Fibroblast of skin of back (primary cell): ENCODE measurements around the gene LPO.

Experiments
- DNase-seq: peaks from one replicate; pipeline ENCODE4 v3.0.0-alpha.2; 2013

Gene LPO

DNA sequence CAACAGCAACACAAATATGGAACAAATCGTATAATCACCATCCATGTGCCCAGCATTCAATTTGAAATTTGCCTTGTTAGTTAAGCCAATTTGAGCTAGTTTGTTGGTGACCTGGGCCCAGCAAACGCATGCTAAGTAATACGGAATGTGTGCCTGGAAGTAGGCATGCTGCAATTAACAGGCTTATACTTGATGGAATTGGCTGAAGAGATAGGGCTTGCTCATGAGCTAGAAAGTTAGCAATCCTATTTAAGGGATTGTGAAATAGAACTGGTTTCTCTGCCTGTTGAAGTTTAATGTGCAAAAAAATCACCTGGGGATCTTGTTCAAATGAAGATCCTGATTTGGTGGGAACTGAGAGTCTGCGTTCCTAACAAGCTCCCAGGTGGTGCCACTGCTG lies 8.5 kb upstream of the LPO start:
- no peak for DNase-seq

DNA sequence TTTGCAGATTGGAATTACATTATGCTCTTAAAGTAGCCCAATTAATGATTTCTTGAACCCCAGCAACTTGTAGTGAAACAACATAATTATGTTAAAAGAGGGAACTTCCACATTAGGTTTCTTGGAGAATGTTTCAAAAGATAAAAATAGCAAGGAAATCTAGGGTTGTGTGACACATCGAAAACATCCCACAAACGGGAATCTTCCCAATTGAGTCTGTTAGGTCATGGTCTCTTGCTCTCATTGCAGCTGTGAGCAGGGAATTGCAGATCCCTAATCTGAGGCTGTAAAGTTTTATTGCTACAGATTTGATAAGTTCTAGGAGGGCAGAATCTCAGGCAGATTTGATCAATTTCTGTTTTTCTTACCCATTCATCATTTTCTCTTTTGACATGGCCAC lies 6.7 kb upstream of the LPO start:
- DNase-seq, result peak; percentile 26

DNA sequence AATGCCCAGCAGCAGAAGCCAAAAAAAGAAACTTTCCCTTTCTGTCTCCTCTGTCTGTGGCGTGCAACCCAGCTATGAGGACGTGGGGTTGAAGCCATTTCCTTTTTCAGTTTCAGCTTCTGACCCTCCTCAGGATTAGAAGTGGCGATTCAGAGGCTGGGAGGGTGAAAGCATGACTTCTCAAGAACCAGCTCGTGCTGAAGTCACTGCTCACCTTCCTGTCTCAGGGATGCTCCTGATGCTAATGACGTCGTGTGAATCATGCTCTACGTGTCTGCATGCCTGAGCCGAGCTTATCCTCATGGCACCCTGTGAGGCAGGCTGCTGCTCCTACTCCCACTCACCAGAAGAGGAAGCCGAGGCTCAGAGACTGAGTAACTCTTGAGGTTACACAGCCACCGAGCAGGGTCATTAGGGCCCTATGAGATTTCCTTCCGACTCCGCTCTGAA lies 5.7 kb upstream of the LPO start:
- DNase-seq, result peak; percentile 66

DNA sequence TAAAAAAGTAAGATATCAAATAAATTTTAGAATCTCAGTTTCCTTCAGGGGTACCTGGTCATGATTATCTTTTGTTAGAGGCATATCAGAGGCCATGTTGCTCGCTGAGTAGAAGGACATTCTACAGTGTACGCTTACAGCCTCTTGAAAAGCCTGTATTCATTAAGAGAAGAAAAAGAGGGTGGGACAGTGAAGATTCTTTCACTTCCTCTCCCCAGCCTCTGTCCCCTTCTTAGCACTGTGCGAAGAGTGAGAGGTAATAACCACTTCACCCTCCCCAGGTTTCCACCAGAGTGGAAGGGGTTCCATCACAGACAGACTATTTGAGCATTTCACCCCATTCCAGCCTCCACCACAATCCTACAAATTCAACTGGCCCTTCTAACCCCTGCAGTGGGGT lies 4.8 kb upstream of the LPO start:
- no peak for DNase-seq

DNA sequence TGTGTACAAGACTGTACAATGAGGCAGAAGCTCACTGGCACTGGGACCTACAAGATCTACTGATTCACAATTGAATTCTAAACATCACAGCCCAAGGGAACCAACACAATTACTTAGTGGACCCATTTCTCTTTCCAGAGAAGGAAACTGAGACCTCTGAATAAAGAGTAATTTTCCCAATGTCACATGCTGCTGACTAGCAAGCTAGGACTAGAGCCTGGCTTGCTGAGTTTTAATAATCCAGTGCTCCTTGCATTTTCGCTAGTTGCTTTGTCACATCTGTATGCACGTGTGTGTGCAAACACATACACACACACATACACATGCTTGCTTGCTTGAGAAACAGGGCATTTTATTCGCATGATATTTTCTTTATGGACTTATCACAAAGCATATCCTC lies 3.9 kb upstream of the LPO start:
- DNase-seq, result no peak

DNA sequence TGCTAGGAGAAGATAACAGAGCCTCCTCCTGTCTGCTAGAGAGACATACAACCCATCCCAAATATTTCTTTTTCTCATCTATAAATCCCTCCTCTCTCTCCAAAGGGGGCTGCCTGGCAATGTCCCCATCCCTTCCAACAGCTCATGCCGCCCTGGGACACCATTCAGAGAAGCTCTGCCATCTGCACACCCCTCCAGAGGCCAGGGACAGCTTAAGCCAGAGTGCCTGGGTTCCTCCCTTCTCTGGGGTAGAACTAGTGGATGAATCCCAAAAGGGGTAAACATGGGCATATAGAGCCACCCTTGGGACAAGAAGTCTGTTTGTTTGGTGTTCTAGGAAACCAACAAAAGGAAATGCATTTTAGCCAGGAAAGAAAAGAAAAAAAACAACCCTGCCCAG lies 2.6 kb upstream of the LPO start:
- no peak for DNase-seq

DNA sequence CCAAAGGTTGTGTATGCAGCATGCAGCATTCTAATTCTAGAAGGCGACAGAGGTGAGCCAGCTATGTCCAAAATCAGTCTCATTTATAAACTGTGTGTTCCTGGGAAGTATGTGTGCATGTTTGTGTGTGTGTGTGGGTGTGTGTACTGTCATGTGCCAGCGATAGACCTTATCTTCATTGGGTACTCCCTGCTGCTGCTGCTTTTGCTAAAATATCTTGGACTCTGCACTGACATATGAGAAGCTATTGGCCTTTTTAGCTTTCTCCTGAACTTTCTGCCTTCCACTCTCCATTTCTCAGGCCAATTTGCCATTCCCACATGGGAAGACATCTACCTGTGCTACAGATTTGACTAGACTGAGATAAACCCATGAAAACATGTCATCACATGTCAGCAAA lies 2.0 kb upstream of the LPO start:
- no peak for DNase-seq

DNA sequence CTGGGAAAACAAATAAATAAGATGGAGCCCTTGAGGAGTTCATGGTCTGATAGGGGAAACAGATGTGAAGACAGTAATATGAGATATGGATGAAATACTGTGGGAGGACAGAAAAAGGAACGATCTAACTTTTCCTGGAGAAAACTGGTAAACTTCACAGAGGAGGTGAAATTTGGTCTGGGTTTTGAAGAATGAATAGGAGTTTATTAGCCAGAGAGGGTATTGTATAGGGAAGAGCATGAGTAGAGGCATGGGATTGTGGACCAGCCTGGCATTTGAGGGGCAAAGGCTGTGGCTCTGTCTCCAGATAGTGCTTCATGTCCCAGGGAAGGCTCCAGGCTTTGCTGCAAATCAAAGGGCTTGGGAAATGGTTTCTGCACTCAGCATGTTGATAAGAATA lies 1.6 kb downstream of the LPO start:
- no peak for DNase-seq

DNA sequence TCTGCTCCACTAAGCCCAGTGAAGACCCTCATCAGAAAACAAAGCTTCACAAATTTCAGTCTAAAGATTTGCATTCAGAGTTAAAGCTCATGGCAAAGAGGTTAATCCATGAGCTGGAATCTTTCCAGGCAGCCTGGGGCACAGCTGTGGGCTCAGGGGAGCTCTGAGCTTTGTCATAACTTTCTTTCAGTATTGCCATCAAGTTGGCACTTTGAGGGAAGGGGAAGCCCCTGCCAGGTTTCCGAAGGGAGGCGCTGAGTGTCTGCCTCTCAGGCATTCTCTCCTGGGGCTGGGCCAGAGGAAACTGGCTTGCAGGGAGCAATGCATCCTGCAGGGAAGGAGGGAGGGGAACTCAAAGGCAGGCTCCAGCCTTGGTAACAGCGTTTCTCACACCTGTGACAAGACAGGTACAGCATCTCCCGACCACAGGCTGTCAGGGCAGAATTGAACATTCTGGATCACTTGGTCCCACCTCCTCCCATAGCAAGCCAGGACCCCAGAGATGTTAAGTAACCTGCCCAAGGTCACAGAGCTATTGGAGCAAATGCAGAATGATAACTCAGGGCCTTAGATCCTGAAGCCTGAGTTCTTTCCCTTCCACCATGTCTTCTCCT lies 3.9 kb downstream of the LPO start:
- DNase-seq, result no peak

DNA sequence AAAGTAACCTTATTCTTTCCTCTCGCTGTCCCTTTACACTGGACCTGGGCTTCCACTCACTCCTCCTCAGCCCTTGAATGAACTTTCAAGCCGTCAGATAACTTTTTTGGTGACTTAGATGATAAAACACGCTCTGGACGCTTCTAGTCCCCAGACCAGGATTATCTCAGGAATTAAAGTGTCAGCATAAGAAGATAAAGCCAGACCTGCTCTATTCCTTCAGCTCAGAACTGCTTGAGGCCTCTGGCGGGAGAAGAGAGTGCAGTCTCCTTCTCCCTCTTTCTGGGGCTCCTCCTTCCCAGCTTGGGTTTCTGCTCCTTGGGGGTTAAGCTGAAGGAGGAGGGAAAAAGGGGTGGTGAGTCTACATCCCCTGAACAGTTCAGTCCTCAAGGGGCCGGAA lies 6.6 kb downstream of the LPO start:
- DNase-seq, result no peak

DNA sequence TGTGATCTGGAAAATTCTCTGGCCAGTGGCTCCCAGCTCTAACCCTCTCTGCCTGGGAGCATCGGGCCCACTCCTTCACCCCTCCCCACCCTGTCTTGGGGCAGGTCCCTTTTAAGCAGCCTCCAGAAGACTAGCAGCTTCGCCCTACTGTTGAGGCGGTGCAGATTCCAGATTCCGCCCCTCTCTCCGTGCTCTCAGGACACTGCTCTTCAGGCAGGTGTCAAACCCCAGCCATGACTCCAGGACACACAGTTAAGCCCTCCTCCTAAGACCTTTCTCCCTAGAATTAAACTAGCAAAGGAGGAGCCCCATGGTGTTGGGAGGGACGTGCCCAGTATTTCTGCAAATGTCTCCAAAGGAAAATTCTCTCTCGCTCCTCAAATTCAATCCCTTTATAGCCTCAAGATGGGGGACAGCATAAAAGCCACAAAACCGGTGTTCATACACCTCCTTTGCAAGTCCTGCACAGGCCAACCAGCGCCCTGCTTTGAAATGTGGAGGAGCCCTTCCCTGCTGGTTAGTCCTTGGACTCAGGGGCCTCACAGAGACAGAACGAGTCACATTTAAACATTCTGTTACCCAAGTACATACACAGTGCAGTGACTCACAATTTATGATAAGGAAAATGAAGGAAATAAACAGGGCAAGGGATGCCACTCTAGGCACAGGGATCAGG lies 7.2 kb downstream of the LPO start:
- peak; percentile 30 for DNase-seq

DNA sequence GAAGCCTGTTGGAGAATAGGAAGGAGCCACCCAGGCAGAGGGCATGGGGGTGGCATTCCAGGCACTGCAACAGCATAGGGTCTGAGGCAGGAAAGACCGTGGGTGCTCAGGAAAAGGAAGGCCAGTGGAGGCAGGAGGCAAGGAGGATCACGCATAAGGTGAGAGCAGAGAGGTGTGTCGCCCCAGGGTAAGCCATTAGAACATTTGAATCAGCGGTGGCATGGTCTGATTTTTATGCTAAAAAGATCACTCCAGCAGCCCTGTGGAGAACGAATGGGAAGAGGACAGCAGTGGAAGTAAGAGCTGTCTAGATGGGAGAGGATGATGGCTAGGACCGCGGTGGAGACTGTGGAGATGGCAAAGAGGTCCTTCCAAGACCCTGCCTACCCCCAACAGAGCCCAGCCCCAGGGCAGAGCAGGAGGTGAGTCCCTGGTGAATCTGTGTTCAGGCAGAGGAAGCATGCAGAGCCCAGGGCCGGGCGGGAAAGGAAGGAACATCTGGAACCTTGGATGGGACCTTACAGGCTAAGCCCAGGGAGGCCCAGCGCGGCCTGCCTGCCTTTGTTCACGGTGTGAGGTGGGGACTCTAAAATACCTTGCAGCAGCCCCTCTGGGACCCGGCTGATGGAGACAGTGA lies 7.8 kb downstream of the LPO start:
- no peak for DNase-seq

DNA sequence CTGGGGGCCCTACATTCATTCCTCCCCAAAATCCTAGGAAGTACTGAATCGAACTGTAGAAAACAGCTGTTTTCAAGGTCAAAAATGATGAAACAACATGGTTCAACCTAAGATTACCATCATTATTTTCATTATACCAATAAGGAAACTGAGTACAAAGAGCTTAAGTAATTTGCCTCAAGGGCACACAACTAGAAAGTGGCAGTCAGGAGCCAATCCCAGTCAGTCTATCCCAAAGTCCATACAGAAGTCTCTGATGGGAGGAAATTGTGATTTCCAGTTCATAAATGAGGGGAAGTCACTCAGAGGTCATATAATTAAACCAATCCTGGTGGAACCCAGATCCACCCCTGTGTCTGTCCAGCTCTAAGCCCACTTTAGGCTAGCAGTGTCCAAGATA lies 8.4 kb downstream of the LPO start:
- no peak for DNase-seq

DNA sequence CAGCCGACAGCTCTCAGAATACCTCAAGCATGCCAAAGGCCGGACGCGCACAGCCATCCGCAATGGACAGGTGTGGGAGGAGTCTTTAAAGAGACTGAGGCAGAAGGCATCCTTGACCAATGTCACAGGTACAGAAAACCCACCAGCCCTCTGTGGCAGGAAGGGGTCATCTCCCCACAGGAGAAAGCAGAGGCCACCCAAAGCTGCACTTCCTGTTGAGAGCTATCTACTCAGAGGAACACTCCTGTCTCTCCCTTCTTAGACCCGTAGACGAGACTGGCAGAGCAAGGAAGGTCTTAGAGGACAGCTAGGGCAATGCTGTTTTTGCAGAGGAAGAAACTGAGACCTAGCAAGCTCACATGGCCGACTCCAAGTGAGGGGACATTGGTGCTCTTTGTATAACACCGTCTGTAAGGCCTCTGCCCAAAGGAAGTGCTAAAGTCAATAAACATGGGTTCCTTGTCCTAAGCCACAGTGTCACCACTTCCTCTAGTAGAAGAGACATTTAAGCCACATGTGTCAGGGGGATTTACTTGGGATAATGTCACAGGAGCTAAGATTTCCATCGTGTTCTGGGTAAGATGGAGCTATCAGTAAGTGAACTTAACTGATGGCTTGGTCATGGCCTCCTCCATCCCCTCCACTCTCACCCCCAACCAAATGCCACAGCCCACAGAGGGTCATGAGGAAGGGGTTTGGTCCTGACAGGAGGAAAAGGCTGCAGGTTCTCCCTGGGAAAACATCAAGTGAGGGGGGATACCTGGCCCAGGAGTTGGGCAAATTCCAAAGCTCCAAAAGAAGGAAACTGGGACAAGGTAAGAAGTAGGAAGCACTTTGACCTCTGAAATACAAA lies 9.4 kb downstream of the LPO start:
- no peak for DNase-seq

DNA sequence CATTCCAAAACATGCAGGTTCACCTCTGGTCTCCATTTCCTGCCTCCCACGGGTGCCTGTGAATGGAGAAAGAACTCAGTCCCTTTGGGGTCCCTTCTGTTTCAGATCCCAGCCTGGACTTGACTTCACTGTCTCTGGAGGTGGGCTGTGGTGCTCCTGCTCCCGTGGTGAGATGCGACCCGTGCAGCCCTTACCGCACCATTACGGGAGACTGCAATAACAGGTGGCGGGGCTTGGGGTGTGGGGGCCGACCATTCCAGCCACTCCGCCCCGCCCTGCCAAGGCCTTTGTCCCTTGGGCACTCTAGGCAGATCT lies 10.5 kb downstream of the LPO start:
- DNase-seq, result no peak

DNA sequence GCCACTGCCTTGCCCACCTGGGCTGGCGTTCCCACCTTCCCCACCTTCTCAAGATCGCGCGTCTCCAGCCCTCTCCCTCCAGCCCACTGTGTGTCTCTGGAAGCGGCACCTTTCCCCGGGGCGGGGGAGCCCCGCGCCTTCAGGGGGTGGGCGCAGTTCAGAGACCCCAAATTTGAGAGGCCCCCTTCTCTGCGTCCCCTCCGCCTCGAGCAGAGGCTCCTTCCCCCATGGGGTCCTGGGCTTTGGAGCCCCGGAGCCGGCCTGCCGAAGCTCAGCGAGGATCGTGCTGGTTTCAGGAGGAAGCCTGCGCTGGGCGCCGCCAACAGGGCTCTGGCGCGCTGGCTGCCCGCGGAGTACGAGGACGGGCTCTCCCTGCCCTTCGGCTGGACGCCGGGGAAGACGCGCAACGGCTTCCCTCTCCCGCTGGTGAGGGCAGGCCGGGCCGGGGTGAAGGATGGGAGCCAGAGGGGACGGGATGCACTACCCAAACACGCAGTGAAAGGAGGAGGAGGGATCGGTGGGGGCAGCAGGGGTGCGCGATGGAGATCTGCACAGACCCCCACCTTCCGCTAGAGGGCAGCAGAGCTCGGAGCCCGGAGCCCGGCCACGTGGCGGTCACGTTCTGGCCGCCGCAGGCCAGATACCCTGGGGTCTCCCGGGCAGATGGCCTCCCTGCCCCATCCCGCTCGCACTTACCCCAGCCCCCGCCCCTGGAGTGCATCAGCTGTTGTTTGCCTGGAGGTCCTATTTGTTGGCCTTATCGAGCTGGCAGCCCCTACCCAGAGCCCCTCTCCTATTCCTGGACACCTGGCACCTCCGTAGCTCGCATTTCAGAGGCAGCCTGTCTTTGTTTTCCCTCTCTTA lies 11.1 kb downstream of the LPO start:
- peak; percentile 50 for DNase-seq

DNA sequence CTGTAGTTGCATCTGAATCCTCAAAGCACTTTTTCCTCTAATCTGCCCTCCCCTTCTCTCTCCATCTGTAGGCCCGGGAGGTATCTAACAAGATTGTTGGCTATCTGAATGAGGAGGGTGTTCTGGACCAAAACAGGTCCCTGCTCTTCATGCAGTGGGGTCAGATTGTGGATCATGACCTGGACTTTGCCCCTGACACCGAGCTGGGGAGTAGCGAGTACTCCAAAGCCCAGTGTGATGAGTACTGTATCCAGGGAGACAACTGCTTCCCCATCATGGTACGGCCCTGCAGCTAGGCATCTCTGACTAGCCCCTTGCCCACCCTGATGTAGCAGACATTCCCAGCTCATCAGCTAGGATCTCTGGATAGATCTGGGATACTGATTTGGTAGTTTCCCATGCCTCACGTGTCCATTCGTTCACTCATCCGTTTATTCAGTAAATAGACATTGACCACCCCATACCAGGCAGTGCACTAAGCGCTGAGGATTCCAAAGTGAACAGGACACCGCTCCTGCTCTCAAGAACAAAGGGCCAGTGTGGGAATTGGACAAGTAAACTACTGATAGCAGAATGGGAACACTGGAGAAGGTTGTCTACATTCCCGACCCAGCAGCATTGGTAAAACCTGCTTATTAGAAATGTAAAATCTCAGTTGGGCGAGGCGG lies 12.1 kb downstream of the LPO start:
- DNase-seq, result no peak

DNA sequence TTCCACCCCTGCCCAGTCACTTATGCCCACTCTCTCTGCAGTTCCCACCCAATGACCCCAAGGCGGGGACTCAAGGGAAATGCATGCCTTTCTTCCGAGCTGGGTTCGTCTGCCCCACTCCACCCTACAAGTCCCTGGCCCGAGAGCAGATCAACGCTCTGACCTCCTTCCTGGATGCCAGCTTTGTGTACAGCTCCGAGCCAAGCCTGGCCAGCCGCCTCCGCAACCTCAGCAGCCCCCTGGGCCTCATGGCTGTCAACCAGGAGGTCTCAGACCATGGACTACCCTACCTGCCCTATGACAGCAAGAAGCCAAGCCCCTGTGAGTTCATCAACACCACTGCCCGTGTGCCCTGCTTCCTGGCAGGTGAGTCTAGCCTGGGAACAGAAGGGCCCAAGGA lies 13.8 kb downstream of the LPO start:
- DNase-seq, result no peak

DNA sequence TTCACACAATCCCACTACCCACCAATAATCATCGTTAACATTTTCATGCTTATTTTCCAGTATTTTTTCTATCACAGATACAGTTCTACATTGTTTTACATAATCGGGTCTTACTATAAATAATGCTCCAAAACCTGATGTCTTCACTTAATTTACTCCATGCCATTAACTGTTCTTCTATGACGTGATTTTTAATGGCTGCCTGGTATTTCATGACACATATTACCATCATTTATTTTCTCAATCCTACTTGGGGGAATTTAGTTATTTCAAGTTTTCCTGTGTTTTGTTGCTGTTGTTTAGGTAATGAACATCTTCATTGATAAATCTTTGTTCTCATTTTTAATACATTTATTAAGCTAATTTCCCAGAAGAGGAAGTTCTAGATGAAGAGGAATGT lies 14.7 kb downstream of the LPO start:
- DNase-seq, result no peak

DNA sequence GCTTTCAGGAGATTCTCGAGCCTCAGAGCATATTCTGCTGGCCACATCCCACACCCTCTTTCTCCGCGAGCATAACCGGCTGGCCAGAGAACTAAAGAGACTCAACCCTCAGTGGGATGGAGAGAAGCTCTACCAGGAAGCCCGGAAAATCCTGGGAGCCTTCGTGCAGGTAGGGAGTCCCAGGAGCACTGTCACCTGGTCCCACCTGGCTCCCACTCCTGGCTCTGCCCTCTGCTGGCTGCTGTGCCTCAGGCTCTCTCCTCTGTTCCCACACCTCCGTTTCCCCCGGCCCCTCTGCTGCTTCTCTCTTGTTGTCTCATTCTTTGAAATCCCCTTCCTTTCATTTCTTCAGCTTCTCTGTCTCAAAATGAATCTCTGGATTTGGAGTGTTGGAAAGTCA lies 16.4 kb downstream of the LPO start:
- no peak for DNase-seq

DNA sequence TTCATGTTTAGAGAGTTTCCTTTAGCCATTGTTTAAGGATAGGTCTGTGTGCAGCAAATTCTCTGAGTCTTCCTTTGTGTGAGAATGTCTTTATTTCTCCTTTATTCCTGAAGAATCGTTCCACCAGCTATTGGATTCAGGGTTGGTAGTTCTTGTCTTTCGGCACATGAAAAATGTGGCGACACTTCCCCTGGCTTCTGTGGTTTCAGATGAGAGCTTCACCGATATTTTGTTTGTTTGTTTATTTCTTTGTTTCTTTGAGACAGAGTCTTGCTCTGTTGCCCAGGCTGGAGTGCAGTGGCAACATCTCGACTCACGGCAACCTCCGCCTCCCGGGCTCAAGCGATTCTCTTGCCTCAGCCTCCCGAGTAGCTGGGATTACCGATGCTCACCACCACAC lies 23.8 kb downstream of the LPO start:
- DNase-seq, result no peak

DNA sequence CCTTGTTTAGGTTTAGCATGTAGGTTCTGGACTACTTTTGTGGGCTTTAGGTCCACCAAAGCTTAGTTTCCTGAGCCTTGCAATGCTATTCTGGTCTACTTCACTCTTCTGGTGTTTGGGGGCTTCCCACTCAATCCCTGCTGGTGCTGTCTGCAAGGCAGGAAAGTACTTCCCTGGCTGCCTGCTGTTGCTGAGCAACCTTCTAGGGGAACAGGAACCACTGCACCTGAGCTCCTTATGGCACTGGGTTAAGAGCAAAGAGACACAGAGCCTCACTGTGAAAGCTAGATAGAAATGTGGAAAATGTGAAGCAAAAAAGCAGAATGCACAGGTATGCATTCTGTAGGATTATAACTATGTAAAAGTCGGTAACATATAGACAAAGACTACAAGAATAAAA lies 25.4 kb downstream of the LPO start:
- DNase-seq, result no peak
